ENCODE results near the gene DOCK3. TPM values are rescaled to one million over a fixed set of nuclear protein-coding genes. Genes with fewer than 3 reads are reported as not detected.

DOCK3 gene
- total RNA-seq, 1 donor from 2014 or later, result under 0.01 TPM

- no peak for TF ChIP-seq CTCF (IDR thresholded peaks at IDR 0.05; ENCODE audit: insufficient read depth, low read length, severe bottlenecking)
- H3K36me3 ChIP-seq (ENCODE audit: control insufficient read depth, insufficient read depth, low read length), result no peaks in the 10 kb centered on the region
- no peak overlapping the region for H3K4me3 ChIP-seq (ENCODE audit: low read depth, low read length)
- no peak for DNase-seq (ENCODE audit: low read depth)
- FAIRE-seq, result no peak
- H3K27me3 ChIP-seq (ENCODE audit: control insufficient read depth, insufficient read depth, low read length), result no peaks in the 10 kb centered on the region
Measured at GRCh38 chr3:50805321-50805720, 130.6 kb downstream of the DOCK3 start.

- H3K27me3 ChIP-seq (ENCODE audit: control insufficient read depth, insufficient read depth, low read length), result no peaks in the 10 kb centered on the region
- H3K36me3 ChIP-seq (ENCODE audit: control insufficient read depth, insufficient read depth, low read length), result no peaks in the 10 kb centered on the region
- TF ChIP-seq CTCF (IDR thresholded peaks at IDR 0.05; ENCODE audit: insufficient read depth, low read length, severe bottlenecking), result no peak
- peak; percentile 5 for DNase-seq (ENCODE audit: low read depth)
- FAIRE-seq, result no peak
- no peak overlapping the region for H3K4me3 ChIP-seq (ENCODE audit: low read depth, low read length)
Measured at GRCh38 chr3:50806031-50806430, 131.3 kb downstream of the DOCK3 start.

- no peak for FAIRE-seq
- no peaks in the 10 kb centered on the region for H3K36me3 ChIP-seq (ENCODE audit: control insufficient read depth, insufficient read depth, low read length)
- DNase-seq (ENCODE audit: low read depth), result peak; percentile 25
Measured at GRCh38 chr3:50806806-50807205, 132.1 kb downstream of the DOCK3 start.

GRCh38 chr3:50807266-50807665 is 132.5 kb downstream of the DOCK3 start:
- no peak for TF ChIP-seq CTCF (IDR thresholded peaks at IDR 0.05; ENCODE audit: insufficient read depth, low read length, severe bottlenecking)
- H3K27me3 ChIP-seq (ENCODE audit: control insufficient read depth, insufficient read depth, low read length), result no peaks in the 10 kb centered on the region
- no peak overlapping the region for H3K4me3 ChIP-seq (ENCODE audit: low read depth, low read length)
- DNase-seq (ENCODE audit: low read depth) (peak; percentile 52), FAIRE-seq (no peak)
- H3K36me3 ChIP-seq (ENCODE audit: control insufficient read depth, insufficient read depth, low read length), result no peaks in the 10 kb centered on the region

More at GRCh38 chr3:50806806-50807205, 132.1 kb downstream of the DOCK3 start:
- TF ChIP-seq CTCF (IDR thresholded peaks at IDR 0.05; ENCODE audit: insufficient read depth, low read length, severe bottlenecking), result no peak
- H3K27me3 ChIP-seq (ENCODE audit: control insufficient read depth, insufficient read depth, low read length), result no peaks in the 10 kb centered on the region
- H3K4me3 ChIP-seq (ENCODE audit: low read depth, low read length), result no peak overlapping the region

GRCh38 chr3:50811893-50812292 is 137.2 kb downstream of the DOCK3 start:
- Histone ChIP-seq H3K27me3 (ENCODE audit: control insufficient read depth, insufficient read depth, low read length) (no peaks in the 10 kb centered on the region), H3K4me3 (ENCODE audit: low read depth, low read length) (no peak overlapping the region), H3K36me3 (ENCODE audit: control insufficient read depth, insufficient read depth, low read length) (no peaks in the 10 kb centered on the region)
- no peak for FAIRE-seq
- DNase-seq (ENCODE audit: low read depth), result no peak
- no peak for TF ChIP-seq CTCF (IDR thresholded peaks at IDR 0.05; ENCODE audit: insufficient read depth, low read length, severe bottlenecking)

- DNase-seq (ENCODE audit: low read depth), result peak; percentile 78
- H3K36me3 ChIP-seq (ENCODE audit: control insufficient read depth, insufficient read depth, low read length), result no peaks in the 10 kb centered on the region
- H3K27me3 ChIP-seq (ENCODE audit: control insufficient read depth, insufficient read depth, low read length), result no peaks in the 10 kb centered on the region
- no peak overlapping the region for H3K4me3 ChIP-seq (ENCODE audit: low read depth, low read length)
- FAIRE-seq, result no peak
- TF ChIP-seq CTCF (IDR thresholded peaks at IDR 0.05; ENCODE audit: insufficient read depth, low read length, severe bottlenecking), result no peak
Measured at GRCh38 chr3:50815844-50816243, 141.1 kb downstream of the DOCK3 start.

Measured in bronchial epithelial cell (primary cell).